ENCODE data around the gene SLIT3.

SLIT3 gene

GRCh38 chr5:168624850-168625364 lies 676.0 kb downstream of the SLIT3 start:
- no peak overlapping the region for H3K4me3 ChIP-seq (ENCODE audit: low read depth, low read length)
- no peak for DNase-seq (ENCODE audit: low read depth)
- TF ChIP-seq CTCF (IDR thresholded peaks at IDR 0.05; ENCODE audit: low read depth, low read length, missing control alignments) = no peak

GRCh38 chr5:168620807-168621206 lies 680.1 kb downstream of the SLIT3 start:
- no peak for DNase-seq (ENCODE audit: low read depth)
- H3K4me3 ChIP-seq (ENCODE audit: low read depth, low read length) = no peak overlapping the region
- no peak for TF ChIP-seq CTCF (IDR thresholded peaks at IDR 0.05; ENCODE audit: low read depth, low read length, missing control alignments)

GRCh38 chr5:168614661-168615060 lies 686.3 kb downstream of the SLIT3 start:
- no peak for DNase-seq (ENCODE audit: low read depth)
- no peak overlapping the region for H3K4me3 ChIP-seq (ENCODE audit: low read depth, low read length)
- TF ChIP-seq CTCF (IDR thresholded peaks at IDR 0.05; ENCODE audit: low read depth, low read length, missing control alignments) = no peak

- no peak overlapping the region for H3K4me3 ChIP-seq (ENCODE audit: low read depth, low read length)
- no peak for TF ChIP-seq CTCF (IDR thresholded peaks at IDR 0.05; ENCODE audit: low read depth, low read length, missing control alignments)
- no peak for DNase-seq (ENCODE audit: low read depth)
Observed at GRCh38 chr5:168613996-168614395, 686.9 kb downstream of the SLIT3 start.

GRCh38 chr5:168613396-168613795 lies 687.5 kb downstream of the SLIT3 start:
- TF ChIP-seq CTCF (IDR thresholded peaks at IDR 0.05; ENCODE audit: low read depth, low read length, missing control alignments) = no peak
- DNase-seq (ENCODE audit: low read depth) = no peak

GRCh38 chr5:168612996-168613395 lies 687.9 kb downstream of the SLIT3 start:
- TF ChIP-seq CTCF (IDR thresholded peaks at IDR 0.05; ENCODE audit: low read depth, low read length, missing control alignments) = no peak
- no peak for DNase-seq (ENCODE audit: low read depth)
- H3K4me3 ChIP-seq (ENCODE audit: low read depth, low read length) = no peak overlapping the region

More at GRCh38 chr5:168613396-168613795, 687.5 kb downstream of the SLIT3 start:
- no peak overlapping the region for H3K4me3 ChIP-seq (ENCODE audit: low read depth, low read length)

- no peak for DNase-seq (ENCODE audit: low read depth)
- no peak for TF ChIP-seq CTCF (IDR thresholded peaks at IDR 0.05; ENCODE audit: low read depth, low read length, missing control alignments)
- H3K4me3 ChIP-seq (ENCODE audit: low read depth, low read length) = no peak overlapping the region
Observed at GRCh38 chr5:168612123-168612522, 688.8 kb downstream of the SLIT3 start.
